GM21528 (cell line): ENCODE results near the gene GPR35.
"Not testable (repeated sequence)": the region's sequence is repeated elsewhere in the genome, so short reads cannot be mapped to it uniquely, and the experiment has no call there.

Source experiments
- ATAC-seq: cut with Tn5 transposase; IDR thresholded peaks from one replicate; pipeline ENCODE4 v1.9.1; 2021; ENCODE audit warnings: mild to moderate bottlenecking, moderate library complexity; ENCODE audit not compliant: unreplicated experiment, low FRiP score

GPR35 gene

DNA sequence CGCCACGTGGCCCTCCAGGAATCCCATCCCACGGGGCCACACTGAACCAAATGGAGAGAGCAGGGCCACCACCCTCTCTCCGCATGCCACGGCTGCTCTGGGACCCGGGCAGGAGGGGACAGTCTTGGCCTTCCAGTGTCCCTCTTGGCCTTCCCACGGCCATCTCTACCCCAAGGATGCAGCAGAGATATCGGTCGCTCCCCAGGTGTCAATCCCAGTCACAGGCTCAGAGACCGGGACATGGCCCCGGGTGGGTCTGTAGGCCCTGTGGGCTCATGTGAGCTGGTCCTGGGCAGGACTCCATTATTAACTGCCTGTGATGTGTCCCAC is 23.5 kb upstream of the GPR35 start:
- ATAC-seq, result no peak

DNA sequence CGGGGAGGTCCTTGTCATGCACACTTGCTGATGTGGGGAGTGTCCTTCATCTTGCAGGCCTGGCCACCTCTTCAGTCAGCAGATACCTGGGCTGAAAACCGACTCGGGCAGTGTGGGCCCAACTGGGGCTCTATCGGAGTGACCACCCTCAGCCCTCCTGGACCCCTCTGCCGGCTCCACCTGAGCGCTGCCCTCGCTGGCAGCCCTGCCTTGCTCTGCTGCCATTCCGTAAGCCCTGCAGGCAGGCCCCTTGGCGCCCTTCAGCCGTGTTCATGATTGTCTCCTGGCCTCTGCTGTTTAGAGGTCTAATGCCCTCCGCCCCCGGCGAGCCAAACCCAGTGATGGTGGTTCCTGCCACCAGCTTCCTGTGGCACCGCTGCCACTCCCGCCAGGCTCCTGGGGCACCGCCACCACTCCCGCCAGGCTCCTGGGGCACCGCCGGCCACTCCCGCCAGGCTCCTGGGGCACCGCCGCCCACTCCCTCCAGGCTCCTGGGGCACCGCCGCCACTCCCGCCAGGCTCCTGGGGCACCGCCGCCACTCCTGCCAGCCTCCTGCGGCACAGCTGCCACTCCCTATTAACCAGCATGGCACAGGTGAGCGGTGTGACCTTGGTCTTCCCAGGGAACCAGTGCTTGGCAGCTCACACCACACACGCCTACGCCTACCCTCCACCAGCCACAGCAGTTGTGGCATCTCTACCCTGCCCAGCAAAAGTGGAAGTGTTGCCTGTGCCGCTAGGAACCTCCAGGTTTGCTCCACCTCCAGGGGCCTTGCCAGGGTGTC is 22.8 kb upstream of the GPR35 start:
- ATAC-seq, result no peak

DNA sequence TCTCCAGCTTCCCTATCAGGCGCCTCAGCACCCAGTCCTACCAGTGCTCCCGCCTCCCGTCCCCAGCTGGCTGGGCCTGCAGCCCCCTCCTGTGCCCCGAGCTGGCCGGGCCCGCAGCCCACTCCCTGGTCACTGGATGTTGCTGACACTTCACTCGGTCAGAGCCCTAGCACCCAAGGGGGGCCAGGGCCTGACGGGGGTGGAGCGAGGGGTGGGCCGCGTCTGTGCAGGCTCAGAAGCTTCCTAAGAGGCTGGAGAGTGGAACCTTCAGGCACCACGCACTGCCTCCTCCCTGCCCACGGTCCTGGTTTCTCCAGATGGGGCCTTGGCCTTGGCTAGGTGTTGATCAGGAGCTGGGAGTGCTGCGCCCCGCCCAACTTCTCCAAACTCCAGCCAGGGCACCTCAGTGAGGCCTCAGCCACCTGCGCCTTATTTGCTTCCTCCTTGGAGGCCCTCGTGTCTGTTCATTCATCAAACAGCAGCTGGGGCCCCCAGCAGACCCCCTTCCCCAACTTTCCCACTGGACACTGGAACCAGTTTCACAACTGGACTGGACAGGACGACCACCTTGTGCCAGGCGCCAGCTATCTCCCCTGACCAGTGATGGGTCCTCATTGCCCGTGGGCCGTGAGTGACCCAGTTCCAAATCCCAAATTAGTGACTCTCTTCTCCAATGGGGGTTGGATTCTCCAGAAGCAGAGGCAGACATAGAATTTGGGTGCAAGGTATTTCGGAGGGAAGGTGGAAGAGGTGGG is 22.0 kb upstream of the GPR35 start:
- ATAC-seq, result no peak

DNA sequence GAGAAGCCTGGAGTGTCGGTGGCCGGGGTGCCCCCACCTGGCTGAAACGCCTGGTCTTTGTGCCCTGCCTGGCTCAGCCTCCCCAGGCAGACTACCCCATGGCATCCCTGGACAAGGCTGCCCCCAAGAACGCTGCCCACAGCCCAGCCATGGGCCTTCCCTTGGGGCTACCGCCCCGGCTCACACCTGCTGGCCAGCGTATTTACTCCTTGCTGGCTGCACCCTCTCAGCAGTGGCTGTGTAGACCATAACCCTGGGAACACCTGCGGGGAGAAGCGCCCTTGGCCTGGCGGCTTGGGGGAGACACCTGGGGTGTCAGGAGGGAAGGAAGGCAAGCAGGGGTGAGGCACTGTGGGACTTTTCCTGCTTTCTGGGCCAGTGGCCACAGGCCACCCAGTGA is 21.4 kb upstream of the GPR35 start:
- no peak for ATAC-seq

DNA sequence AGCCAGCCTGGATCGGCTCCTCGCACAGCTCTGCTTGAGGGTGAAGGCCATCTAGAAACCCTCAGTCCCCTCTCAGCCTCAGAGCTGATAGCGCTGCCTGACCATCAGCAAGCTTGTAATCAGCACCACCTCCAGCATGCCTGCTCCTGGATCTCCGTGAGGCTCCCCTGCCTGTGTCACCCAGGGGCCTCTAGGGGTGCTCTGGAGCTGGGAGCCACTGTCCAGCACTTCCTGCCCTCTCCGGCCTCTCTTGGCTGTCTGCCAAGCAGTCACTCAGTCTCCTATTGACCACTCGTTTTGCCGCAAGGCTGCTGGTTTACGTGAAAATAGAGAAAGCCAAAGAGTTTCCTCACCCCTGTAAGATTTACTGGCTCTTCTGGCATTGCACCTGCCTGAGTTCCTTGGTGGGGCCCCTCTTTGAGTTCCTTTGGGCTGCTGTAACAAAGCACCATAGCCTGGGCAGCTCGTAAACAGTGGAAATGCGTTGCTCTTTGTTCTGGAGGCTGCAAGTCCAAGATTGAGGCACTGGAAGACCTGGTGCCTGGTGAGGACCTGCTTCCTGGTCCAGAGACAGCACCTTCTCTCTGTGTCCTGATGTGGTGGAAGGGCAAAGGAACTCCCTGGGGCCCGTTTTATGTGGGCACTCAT is 20.9 kb upstream of the GPR35 start:
- ATAC-seq, result no peak

DNA sequence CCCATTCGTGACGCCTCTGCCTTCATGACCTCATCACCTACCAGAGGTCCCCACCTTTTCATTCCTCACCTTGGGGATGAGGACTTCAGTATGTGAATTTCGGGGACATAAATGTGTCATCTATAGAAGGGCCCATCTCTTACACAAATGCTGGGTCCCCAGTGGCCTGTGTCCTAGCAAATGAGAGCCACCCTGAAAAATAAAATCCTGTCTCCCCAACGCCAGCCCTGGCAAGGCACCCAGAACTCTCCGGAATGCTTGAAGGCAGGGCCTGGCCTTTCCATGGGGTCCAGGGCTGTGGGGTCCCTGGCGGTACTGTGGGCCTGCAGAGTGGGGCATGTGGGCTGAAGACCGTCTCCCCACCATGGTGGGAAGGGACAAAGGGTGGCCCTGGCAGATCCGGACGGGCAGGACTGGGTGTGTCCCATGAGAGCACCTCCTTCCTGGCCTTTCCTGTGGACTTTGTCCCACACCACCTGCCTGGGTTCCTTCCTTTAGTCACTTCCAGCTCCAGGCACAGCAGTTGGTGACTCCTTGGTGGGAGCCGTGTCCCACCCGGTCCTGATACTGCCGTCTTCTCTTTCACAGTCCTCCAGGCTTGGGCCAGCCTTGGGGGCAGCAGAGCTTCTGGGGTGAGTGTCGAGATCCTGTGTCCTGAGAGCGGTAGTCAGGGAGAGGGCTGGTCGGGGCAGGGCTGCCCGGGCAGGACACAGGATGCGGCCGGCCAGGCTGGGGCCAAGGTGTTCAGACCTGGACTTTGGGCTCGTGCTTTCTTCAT is 20.2 kb upstream of the GPR35 start:
- no peak for ATAC-seq

DNA sequence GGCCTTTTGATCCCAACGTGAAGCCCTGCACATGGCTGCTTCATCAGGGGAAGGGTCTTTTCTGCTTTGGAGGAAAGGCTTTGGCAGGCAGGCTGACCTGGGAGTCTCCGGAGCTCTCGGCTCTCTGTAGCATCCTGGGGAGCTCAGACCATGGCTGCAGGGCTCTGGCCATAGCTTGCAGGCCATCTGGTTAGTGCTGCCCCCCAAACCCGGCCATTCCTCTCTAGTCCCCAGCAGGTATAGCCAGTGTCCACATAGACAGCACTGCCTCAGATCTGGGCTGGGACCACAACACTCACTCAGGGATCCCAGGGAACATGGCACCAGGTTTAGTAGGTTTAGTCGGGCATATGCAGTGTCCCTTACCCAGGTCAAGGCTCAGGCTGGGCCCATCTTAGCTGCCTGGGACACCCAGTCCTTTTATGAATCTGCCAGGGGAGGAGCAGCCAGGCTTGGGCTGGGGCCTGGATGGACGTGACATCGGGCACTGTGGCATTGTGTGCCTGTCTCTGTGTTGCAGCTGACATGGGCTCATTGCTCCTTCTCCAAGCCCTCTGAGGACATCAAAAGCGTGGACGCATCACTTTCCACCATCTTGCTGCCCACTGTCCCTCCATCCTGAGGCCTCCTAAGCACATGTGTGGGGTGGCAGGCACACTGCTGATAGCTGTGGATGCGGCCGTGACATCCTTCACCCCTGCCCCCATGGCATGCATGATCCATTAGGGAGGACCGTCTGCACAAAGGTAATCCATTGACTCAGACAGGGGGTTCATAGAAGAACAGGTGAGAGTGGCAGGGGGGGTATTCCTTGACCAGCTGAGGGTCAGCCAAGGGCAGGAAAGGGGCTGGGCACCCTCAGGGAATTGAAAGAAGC is 19.2 kb upstream of the GPR35 start:
- ATAC-seq, result no peak

DNA sequence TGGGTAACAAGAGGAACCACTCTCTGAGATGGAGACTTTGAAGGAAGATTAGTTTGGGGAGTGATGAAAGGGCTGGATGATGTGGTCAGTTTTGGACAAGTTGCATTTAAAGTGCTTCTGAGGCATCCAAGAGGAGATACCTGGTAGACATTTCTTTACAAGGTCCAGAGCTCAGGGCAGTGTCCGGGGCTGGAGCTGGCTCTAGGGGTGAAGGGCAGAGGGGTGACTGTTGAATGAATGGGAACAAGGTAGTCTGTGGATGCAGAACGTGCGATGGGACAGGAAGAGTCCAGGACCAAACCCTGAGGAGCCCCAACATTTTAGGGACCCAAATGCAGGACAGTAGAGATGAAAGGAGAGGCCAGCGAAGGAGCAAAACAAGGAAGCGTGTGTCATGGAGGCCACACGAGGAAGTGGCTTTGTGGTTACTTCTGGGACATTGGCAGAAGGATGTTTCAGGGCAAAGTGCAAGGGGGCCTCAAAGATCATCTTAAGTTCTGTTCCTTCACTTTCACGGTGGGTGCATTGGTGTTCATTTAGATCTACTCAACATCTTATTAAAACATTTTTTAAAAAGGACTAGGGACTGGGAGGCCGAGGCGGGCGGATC is 13.6 kb upstream of the GPR35 start:
- ATAC-seq, result no peak

DNA sequence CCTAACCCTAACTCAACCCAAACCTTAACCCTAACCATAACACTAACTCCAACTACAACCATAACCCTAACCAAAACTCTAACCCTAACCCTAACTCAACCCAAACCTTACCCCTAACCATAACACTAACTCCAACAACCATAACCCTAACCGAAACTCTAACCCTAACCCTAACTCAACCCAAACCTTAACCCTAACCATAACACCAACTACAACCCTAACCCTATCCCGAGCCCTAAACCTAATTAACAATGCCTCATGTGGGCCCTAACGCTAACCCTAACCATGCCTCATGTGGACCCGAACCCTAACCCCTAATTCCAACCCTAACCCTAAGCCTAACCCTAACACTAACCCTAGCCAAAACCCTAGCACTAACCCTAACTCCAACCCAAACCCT is 11.5 kb upstream of the GPR35 start:
- ATAC-seq, result no peak

DNA sequence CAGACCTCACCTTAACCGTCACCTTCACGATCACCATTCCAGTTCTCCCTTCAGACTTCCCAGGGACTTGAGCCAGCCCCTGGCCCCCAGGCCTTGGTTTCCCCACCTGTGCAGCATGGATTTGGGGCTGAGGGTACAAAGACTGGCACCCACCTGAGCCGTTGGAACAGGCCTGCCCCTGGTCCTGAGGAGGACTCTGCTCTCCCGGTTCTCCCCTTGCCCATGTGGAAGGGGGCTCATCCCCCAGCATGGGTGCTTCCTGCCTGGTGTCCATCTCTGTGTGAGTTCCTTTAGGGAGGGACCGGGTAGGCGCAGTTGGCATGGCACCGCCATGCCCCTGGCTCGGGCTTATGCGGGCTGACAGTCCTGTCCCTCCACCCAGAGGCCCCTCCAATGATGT is 10.9 kb upstream of the GPR35 start:
- ATAC-seq, result no peak

DNA sequence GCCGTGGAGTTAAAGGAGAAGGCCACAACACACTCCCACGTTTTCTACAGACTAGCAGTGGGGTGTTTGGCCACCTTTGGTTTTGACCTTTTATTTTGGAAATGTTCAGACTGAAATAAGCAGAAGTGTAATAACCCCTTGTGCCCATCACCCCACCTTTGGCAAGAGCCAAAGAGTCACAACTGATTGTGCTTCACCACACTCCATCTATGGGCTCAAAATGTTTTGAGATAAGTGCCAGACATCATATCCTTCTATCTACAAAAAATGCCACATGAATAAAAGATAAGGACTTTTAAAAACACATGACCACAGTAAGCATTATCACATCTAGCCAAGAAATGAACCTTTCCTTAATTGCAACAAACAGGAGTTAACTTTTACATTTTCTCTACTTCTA is 9.9 kb upstream of the GPR35 start:
- ATAC-seq, result no peak

DNA sequence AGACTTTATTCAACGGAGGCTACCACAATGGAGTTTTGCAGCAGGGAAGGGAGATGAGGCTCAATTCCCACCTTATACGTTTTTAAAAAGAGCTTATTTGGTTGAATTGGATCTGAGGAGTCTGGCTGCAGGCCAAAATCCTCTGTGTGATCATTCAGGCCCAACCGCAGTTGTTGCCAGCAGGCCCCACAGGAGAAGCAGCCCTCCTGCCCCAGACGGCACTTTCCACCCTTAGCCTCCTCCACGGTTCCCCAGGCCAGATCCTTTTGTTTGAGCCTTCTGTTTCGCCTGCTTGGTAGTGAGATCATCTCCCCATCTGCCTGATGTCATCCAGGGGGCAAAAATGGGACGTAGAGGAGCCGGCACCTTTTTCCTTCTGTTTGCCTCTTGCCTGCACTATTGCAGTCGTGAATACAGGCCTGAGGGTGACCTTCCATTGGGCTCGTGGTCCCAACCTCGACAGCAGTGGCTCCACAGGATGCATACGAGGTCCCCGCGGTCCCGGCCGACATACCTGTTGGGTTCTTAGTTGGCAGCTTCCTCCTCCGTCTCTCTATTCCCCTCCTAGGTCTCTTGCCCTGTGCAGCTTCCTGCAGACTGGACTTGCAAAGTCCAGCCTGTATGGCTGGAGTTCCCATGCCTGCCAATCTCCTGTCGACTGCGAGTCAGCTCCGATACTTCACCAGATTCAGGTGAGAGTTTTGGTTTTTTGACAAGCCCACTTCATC is 9.3 kb upstream of the GPR35 start:
- no peak for ATAC-seq

DNA sequence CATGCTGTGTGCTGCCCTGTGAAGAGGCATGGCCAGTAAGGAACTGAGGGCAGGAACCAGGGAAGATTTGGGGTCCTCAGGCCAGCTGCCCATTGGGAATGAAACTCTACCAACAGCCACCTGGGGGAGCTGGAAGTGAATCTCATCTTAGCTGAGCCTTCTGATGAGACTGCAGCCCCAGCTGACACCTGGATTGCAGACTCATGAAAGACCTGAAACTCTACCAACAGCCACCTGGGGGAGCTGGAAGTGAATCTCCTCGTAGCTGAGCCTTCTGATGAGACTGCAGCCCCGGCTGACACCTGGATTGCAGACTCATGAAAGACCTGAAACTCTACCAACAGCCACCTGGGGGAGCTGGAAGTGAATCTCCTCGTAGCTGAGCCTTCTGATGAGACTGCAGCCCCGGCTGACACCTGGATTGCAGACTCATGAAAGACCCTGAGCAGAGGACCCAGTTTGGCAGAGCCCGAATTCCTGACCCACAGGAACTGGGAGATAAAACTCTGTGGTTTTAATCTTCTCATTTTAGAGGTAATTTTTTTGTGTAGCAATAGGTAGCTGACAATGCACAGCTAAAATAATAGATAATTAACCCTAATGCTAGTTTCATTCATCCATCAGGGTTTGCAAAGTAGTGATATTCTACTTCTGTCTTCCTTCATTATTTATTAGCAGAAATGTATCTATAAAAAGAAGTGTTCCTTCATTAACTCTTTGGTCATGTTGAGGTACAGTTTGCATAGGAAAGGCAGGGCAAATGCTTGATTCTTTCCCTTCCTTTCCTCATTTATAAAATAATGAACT is 8.2 kb upstream of the GPR35 start:
- ATAC-seq, result not testable (repeated sequence)

DNA sequence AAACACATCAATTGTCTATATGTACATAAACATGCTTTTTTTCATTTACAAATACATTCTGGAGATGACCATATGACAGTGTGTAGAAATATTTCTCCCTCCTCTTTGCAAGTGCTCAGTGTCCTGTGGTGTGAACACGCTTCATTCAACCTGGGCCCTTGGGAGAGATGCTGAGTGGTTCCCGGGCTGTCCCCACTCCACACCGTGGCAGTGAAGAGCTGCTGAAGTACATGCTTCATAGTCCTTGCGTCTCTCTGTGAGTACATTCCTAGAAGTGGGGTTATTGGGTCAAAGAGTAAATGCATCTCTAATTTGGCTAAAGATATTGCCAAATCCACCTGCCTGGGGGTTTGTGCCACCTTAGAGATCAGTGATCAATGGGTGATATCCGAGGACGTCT is 6.5 kb upstream of the GPR35 start:
- ATAC-seq, result no peak

DNA sequence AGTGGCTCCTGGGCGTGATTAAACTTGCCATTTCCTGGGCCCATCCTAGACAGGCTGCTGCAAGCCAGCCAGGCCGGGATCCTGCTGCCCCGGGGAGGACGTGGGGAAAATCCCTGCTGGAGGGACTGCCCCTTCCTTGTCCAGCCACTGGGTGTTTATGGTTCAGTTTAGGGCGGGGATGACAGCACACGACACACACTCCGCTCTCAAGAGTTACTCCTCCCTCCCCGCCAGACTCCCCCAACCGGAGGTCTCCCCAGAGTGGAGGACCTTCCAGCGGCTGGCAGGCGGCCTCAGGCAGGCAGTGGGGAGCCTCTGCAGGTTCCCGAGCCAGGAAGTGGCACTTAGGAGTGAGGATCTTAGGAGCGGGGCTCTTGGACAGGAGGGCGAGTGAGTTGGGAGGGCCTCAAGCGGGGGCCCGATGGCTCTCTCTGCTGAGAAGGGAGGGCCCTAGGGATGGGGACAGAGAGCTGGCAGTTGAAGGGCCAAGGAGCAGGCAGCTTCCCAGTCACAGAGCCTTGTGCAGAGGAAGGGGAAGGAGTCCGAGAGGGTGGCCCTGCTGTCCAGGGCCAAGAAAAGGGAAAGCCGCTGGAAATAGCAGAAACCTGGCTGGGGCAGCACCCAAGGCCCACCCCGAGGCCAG is 5.7 kb upstream of the GPR35 start:
- ATAC-seq, result no peak

DNA sequence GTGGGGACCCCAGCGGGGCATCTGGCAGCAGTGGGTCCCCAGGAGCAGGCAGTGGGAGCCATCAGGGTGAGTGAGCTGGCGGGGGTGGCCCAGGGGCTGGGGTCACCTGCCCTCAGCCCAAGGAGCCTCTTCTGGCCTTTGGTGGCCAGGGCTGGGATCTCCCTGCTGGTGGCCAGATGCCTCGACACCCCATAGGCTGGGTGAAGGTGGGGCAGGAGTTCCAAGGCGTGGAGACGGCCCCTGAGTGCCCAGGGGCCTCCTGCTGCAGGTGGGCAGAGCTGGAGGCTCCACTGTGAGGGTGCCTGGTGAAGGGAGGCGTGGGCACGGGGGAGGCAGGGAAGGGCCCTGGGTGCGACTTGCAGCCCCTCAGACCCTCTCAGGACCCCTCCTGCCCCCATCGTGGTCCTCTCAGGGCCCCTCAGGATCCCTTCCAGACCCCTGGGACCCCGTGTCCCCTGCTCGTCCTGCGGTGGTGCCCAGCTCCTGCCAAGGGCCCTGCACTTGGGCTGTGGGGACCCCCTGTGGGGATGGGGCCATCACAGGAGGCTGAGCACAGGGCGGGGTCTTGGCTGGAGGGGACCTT is 5.0 kb upstream of the GPR35 start:
- no peak for ATAC-seq

DNA sequence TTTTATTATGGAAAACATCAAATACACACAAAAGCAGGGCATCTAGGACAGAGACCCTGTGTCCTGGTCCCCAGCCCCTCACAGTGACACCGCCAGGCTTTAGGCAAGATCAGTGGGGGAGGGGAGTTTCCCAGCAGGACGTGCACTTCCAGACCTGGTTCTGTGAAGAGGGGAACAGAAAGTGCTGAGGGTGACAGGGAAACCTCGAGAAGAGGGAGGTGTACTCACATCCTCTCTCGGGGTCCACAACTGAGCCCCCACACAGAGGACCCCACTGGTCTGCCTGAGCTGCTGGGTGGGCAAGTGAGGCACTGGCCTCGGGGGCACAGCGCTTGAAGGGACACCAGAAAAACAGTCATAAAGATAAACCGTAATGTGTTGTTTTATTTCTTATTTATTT is 4.4 kb upstream of the GPR35 start:
- no peak for ATAC-seq
